GM15510 (cell line): ENCODE measurements around the gene TOMM6.

Experiments
- POLR2A ChIP-seq: IDR thresholded peaks from 3 replicates; pipeline ENCODE4 v1.6.1; 2011; ENCODE audit warnings: borderline replicate concordance; ENCODE audit not compliant: insufficient read length; ENCODE audit errors: extremely low read depth

The TOMM6 gene

GRCh38 chr6:41787219-41787917 is at the start of gene TOMM6:
Gene TOMM6 (plus strand): TSS chr6:41787694. CDS start chr6:41787698, 4 bp downstream.
- TF ChIP-seq POLR2A: peak; percentile 86

- no peak for TF ChIP-seq POLR2A
Measured at GRCh38 chr6:41739041-41739440, 48.5 kb upstream of the TOMM6 start.

DNA sequence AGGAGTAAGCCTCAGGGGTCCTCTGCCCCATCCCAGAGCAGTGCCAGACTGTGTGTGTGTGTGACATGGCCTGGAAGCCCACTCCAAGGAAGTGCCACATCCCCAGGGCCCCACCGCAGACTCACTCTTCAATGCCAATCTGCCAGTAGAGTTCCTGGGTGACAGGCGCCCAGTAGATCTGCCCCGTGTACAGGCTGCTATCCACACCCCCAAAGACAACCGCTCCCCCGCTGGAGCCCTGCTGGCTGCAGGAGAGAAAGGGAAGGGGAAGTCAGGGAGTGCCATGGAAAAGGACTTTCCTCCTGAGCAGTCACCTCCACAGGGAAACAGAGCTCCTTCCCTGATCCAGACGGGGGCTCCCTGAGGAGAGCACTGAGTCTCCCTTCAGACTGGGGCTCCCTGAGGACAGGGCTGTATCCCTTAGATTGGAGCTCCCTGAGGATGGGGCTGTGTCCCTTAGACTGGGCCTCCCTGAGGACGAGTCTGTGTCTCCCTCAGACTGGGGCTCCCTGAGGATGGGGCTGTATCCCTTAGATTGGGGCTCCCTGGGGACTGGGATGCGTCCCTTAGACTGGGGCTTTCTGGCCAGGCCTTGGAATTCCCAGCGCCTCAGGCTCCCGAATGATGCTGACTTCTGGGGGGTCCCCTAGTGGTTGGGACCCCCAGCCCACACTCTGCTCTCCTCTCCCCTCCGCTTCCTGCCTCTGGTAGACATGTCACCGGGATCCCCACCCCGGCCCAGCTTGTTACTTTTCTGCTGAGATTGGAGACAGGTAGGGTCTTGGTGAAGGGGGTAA is 46.9 kb upstream of the TOMM6 start:
- no peak for TF ChIP-seq POLR2A

- no peak for TF ChIP-seq POLR2A
Measured at GRCh38 chr6:41741625-41742490, 45.6 kb upstream of the TOMM6 start.

DNA sequence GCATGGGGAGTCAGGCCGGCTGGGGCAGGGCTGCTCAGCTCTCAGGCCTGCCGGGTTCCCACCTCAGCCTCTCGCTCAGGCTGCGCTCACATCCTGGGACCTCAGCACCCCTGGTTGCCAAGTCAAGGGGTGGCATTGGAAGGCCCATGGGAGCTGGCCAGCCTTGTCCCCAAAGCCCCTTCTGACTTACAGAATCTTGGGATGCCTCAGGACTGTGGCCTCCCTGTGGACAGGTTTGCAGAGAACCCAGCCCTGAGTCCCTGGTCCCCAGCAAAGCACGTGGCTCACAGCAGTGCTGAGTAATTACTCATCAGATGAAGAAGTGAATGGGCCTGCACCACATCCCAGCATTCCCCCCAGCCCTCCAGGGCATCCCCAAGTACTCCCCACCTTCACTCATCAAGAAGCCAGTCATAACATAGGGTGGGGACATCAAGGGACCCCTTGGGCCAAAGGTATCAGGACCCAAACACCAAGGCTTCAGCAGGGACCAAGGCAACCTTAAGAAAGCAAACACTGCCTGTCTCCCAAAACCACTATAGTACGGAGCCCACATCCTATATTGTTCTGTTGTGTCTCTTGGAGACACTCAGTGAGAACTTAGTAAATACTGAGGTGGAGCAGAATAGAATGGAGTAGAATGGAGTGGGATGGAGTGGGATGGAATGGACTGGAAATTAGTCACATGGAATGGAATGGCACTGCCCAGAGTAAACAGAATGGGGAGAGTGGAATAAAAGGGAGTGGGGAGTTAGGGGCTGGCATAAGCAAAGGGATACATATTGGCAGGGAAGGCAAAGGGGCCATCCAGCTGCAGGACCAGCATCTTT is 43.9 kb upstream of the TOMM6 start:
- TF ChIP-seq POLR2A: no peak

- no peak for TF ChIP-seq POLR2A
Measured at GRCh38 chr6:41744236-41744787, 43.2 kb upstream of the TOMM6 start.

DNA sequence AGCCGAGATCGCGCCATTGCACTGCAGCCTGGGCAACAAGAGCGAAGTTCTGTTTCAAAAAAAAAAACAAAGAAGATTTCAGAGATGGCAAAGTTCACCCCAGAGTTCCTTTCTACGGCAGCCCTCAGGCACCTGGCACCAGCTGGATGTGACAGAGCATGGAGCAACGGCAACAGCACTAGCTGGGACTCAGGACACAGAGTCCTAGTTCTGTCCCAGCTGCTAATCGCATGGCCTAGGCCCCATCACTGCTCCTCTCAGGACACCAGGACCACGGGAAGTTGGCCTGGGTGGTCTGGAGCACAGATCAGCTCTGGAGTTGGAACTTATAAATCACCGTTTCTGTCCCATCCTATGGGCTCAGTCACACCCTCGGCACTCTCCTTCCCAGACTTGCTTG is 41.4 kb upstream of the TOMM6 start:
- TF ChIP-seq POLR2A: no peak

GRCh38 chr6:41747256-41748101 is 40.0 kb upstream of the TOMM6 start, which contains the start of gene PGC:
Gene PGC (minus strand): TSS chr6:41747397. CDS start chr6:41747334, 63 bp downstream.
- TF ChIP-seq POLR2A: no peak

GRCh38 chr6:41748102-41748477 is 39.4 kb upstream of the TOMM6 start:
- no peak for TF ChIP-seq POLR2A

DNA sequence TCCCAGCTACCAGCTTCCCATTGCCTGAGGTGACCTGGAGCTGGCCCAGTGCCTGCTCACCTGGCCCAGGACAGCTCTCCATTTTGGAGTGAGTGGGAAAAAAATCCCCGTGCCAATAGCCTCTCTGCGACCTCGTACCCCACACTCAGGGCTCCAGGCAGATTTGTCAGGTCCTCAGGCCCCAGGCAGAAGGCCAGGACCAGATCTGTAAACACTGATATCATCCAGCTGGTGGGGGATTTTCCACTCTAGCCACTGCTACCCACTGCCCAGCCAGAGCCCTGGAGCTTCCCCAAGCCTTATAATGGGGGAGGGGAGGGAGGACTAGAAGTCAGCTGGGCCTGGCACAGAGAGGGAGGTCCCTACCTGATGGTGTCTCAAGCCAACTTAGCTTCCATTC is 39.0 kb upstream of the TOMM6 start:
- TF ChIP-seq POLR2A: no peak

- no peak for TF ChIP-seq POLR2A
Measured at GRCh38 chr6:41750374-41750773, 37.1 kb upstream of the TOMM6 start.

GRCh38 chr6:41755895-41756294 is 31.6 kb upstream of the TOMM6 start:
- TF ChIP-seq POLR2A: no peak

DNA sequence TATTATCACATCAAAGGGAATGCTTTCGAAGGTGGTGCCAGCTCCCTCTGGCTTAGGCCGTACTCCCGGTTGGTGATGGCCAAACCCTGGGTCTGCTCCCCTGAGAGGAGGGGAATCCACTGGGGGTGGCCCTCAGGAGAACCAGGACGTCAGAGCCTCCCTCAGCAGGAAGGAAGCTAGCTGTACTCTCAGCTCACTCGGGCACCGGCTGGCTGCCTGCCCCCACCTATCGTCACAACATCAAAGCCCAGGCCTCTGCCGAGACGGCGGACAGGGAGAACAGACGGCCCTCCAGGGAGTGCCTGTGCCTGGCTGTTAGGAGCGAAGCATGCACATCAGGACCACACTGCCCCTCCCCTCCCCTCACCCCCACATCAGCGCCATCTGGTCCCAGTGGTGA is 31.1 kb upstream of the TOMM6 start:
- no peak for TF ChIP-seq POLR2A

DNA sequence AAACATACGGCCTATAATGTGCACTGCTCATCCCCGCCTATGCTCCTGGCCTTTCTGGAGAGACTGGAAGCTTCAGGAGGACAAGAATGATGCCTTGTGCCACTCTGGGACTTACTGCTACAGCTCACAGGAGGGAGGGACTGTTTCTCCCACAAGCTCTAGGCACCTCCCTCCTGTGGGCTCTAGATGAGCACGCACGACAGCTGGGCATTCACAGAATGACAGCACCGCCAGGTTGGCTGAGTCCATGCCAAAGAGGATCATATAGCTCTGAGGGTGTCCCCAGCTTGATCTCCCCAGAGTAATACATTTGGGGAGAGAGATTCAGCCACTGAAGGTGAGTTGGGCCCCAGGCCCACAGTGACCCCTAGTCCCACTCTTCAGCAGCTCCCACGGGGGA is 30.2 kb upstream of the TOMM6 start:
- TF ChIP-seq POLR2A: no peak
